Amygdala (tissue), 56 donors: ENCODE results near the gene CUX1.
"Not testable (repeated sequence)": the region's sequence is repeated elsewhere in the genome, so short reads cannot be mapped to it uniquely, and the experiment has no call there.

ENCODE experiments used
- DNase-seq, 56 donors: peaks; one replicate each; lab custom pipeline; 2025; lab: John Stamatoyannopoulos, UW

The CUX1 gene

GRCh38 chr7:101817471-101818286, at the start of gene CUX1:
Gene CUX1 (plus strand): TSS chr7:101817626. CDS start chr7:101817640, 14 bp downstream.
- no peak for DNase-seq

GRCh38 chr7:101768280-101768679, 49.1 kb upstream of the CUX1 start:
- DNase-seq: no peak

GRCh38 chr7:101770466-101770865, 47.0 kb upstream of the CUX1 start:
- no peak for DNase-seq

GRCh38 chr7:101772508-101773211, 44.8 kb upstream of the CUX1 start:
- DNase-seq: no peak

GRCh38 chr7:101775181-101775580, 42.2 kb upstream of the CUX1 start:
- DNase-seq: no peak

- DNase-seq: peak in 1 of 56 donors; percentile 1
These were observed 39.3 kb upstream of the CUX1 start for GRCh38 chr7:101778026-101778580.

- no peak for DNase-seq
These were observed 38.2 kb upstream of the CUX1 start for GRCh38 chr7:101779267-101779666.

GRCh38 chr7:101780281-101780680, 37.1 kb upstream of the CUX1 start:
- DNase-seq: no peak

GRCh38 chr7:101781439-101781838, 36.0 kb upstream of the CUX1 start:
- no peak for DNase-seq

GRCh38 chr7:101782476-101782875, 35.0 kb upstream of the CUX1 start:
- DNase-seq: no peak

- no peak for DNase-seq
These were observed 34.5 kb upstream of the CUX1 start for GRCh38 chr7:101782896-101783295.

GRCh38 chr7:101783381-101784181, 33.8 kb upstream of the CUX1 start:
- no peak for DNase-seq

GRCh38 chr7:101784292-101785127, 32.9 kb upstream of the CUX1 start:
- peak in 5 of 56 donors; percentile 1 to 23 (median 12) for DNase-seq

- no peak for DNase-seq
These were observed 29.6 kb upstream of the CUX1 start for GRCh38 chr7:101787864-101788263.

- DNase-seq: no peak
These were observed 28.9 kb upstream of the CUX1 start for GRCh38 chr7:101788517-101788916.

- DNase-seq: no peak
These were observed 26.7 kb upstream of the CUX1 start for GRCh38 chr7:101790566-101791293.

- no peak for DNase-seq
These were observed 25.3 kb upstream of the CUX1 start for GRCh38 chr7:101792051-101792681.

- DNase-seq: not testable (repeated sequence)
These were observed 24.7 kb upstream of the CUX1 start for GRCh38 chr7:101792682-101793071.

GRCh38 chr7:101795461-101795860, 22.0 kb upstream of the CUX1 start:
- DNase-seq: no peak
